GM12891 (cell line): ENCODE measurements around the gene HEATR9.

ENCODE experiments used
- POLR2A ChIP-seq: IDR thresholded peaks from 2 replicates; pipeline ENCODE4 v1.6.1; 2011; ENCODE audit warnings: low read depth, low read length, control low read depth
- POLR2AphosphoS5 ChIP-seq: IDR thresholded peaks from 2 replicates; pipeline ENCODE4 v1.6.1; 2011; ENCODE audit warnings: low read depth, low read length, control low read depth
- POU2F2 ChIP-seq: IDR thresholded peaks from 2 replicates; pipeline ENCODE4 v1.6.1; 2011; ENCODE audit warnings: low read depth, mild to moderate bottlenecking, control low read depth, low read length, moderate library complexity
- SPI1 ChIP-seq: IDR thresholded peaks from 2 replicates; pipeline ENCODE4 v1.6.1; 2011; ENCODE audit warnings: low read depth, low read length, control low read depth
- TAF1 ChIP-seq: IDR thresholded peaks from 2 replicates; pipeline ENCODE4 v1.6.1; 2011; ENCODE audit warnings: low read depth, low read length, control low read depth

- no peak for TF ChIP-seq POLR2AphosphoS5
- TF ChIP-seq TAF1: no peak
- TF ChIP-seq POLR2A: no peak
- no peak for TF ChIP-seq SPI1
- TF ChIP-seq POU2F2: no peak
These were observed 31.6 kb upstream of the HEATR9 start for GRCh38 chr17:35900280-35900679.
